Measurements from ENCODE around the gene RNF223. TPM values are rescaled to one million over a fixed set of nuclear protein-coding genes. Genes with fewer than 3 reads are reported as not detected.

Gene RNF223
- total RNA-seq, 3 donors from 2014 or later: 1.3 to 7.5 (median 2.1) TPM

- no peak overlapping the region for H3K4me3 ChIP-seq
- no peak for ATAC-seq
- no peak for DNase-seq
- intact Hi-C loops (cut with DNase I, micrococcal nuclease): no loop called here
- H3K36me3 ChIP-seq (ENCODE audit: low read depth): no peaks in the 10 kb centered on the region
- no peak for TF ChIP-seq CTCF (IDR thresholded peaks at IDR 0.05)
- H3K4me1 ChIP-seq (ENCODE audit: low read depth): peaks cover 11% of the 10 kb centered on the region
- H3K9me3 ChIP-seq: no peaks in the 10 kb centered on the region
Observed at GRCh38 chr1:1044455-1045078, 29.5 kb downstream of the RNF223 start.

GRCh38 chr1:1043921-1044320 is 30.2 kb downstream of the RNF223 start:
- Histone ChIP-seq H3K4me1 (ENCODE audit: low read depth) (peaks cover 11% of the 10 kb centered on the region), H3K36me3 (ENCODE audit: low read depth) (no peaks in the 10 kb centered on the region), H3K9me3 (no peaks in the 10 kb centered on the region), H3K4me3 (no peak overlapping the region)
- DNase-seq: no peak
- intact Hi-C loops (cut with DNase I, micrococcal nuclease): no loop called here
- ATAC-seq: no peak
- no peak for TF ChIP-seq CTCF (IDR thresholded peaks at IDR 0.05)

GRCh38 chr1:1043411-1043810 is 30.7 kb downstream of the RNF223 start:
- Histone ChIP-seq H3K36me3 (ENCODE audit: low read depth) (no peaks in the 10 kb centered on the region), H3K9me3 (no peaks in the 10 kb centered on the region), H3K4me3 (no peak overlapping the region), H3K4me1 (ENCODE audit: low read depth) (peaks cover 11% of the 10 kb centered on the region)
- DNase-seq (no peak), ATAC-seq (no peak)
- TF ChIP-seq CTCF (IDR thresholded peaks at IDR 0.05): no peak
- intact Hi-C loops (cut with DNase I, micrococcal nuclease): no loop called here

GRCh38 chr1:1042835-1043234 is 31.3 kb downstream of the RNF223 start:
- Histone ChIP-seq H3K36me3 (ENCODE audit: low read depth) (no peaks in the 10 kb centered on the region), H3K4me3 (no peak overlapping the region), H3K9me3 (no peaks in the 10 kb centered on the region), H3K4me1 (ENCODE audit: low read depth) (peaks cover 11% of the 10 kb centered on the region)
- intact Hi-C loops (cut with DNase I, micrococcal nuclease): no loop called here
- no peak for ATAC-seq
- DNase-seq: no peak
- no peak for TF ChIP-seq CTCF (IDR thresholded peaks at IDR 0.05)

- H3K36me3 ChIP-seq (ENCODE audit: low read depth): no peaks in the 10 kb centered on the region
- ATAC-seq: no peak
- peaks cover 11% of the 10 kb centered on the region for H3K4me1 ChIP-seq (ENCODE audit: low read depth)
- no peak overlapping the region for H3K4me3 ChIP-seq
- H3K9me3 ChIP-seq: no peaks in the 10 kb centered on the region
- TF ChIP-seq CTCF (IDR thresholded peaks at IDR 0.05): no peak
- DNase-seq: no peak
- intact Hi-C loops (cut with DNase I, micrococcal nuclease): no loop called here
Observed at GRCh38 chr1:1041873-1042272, 32.2 kb downstream of the RNF223 start.

- DNase-seq: no peak
- H3K4me1 ChIP-seq (ENCODE audit: low read depth): peaks cover 11% of the 10 kb centered on the region
- TF ChIP-seq CTCF (IDR thresholded peaks at IDR 0.05): no peak
- no peaks in the 10 kb centered on the region for H3K9me3 ChIP-seq
- ATAC-seq: no peak
- H3K36me3 ChIP-seq (ENCODE audit: low read depth): no peaks in the 10 kb centered on the region
- intact Hi-C loops (cut with DNase I, micrococcal nuclease): no loop called here
- H3K4me3 ChIP-seq: no peak overlapping the region
Observed at GRCh38 chr1:1041092-1041523, 33.0 kb downstream of the RNF223 start.

Data from mucosa of descending colon (tissue), 3 donors.